Cardiac ventricle fibroblast (primary cell): Measurements from ENCODE around the gene GATM. TPM values are rescaled to one million over a fixed set of nuclear protein-coding genes. Genes with fewer than 3 reads are reported as not detected.

ENCODE experiments used
- total RNA-seq: library from RNA; depleted of rRNA; stranded (reverse); fragments of >200 nt; gene quantifications from 2 replicates; pipeline ENCODE4 v1.2.3, GENCODE V29; 2015

GATM gene
- total RNA-seq = not detected in 2 replicates

DNA sequence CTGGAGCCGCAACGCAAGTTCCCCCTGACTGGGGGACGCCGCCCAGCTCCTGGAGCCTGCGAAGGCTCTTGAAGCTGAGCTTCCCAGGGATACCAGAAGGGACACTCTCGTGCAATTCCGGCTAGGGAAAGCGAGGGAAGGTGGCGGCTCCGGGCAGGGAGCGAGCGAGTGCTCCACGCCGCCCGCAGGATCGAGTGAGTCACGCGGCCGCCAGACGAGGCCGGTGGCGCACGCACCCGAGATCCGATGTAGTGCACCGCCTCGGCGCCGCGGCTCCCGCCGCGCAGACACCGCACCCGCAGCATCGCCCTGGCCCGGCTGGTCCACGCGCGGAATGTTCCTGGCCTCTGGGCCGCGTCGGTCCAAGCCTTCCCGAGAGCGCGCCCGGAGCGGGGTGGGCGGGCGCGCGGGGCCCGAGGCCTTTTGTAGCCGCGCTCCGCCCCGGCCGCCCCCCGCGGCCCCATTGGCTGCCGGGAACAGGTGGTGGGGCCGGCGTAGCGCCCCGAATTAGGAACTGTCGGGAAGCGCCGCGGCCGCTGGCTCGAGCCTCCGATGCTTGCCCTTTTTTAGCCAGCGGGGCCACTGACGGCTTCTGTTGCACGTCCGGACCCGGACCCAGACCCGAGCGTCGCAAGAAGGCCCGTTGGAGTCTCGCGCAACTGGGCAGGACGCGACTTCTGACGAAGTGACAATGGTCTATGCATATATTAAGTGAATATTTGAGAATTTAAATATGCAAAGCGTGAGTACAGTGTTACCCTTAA, at the start of gene GATM:
Gene GATM, minus strand, starts transcription at position 396 of the 764 bp plus-strand sequence. Its CDS starts 91 bp downstream, at position 305.

Other genes with a start within 250 kb of the GATM start
- gene DUOXA1, start 248.7 kb downstream of the GATM start, total RNA-seq = not detected in 2 replicates
- not detected in 2 replicates for gene DUOX1, start 248.6 kb downstream of the GATM start, total RNA-seq
- gene SHF, start 190.6 kb downstream of the GATM start, total RNA-seq = 2.9 and 3.5 TPM in 2 replicates
- not detected in 2 replicates for gene SLC28A2, start 126.3 kb downstream of the GATM start, total RNA-seq
- gene SLC30A4, start 144.2 kb upstream of the GATM start, total RNA-seq = 6.5 and 7.1 TPM in 2 replicates
- gene BLOC1S6, start 208.8 kb upstream of the GATM start, total RNA-seq = 32.1 and 33.9 TPM in 2 replicates